Uterus (tissue), 4 donors: ENCODE data around the gene DUSP10. TPM values are rescaled to one million over a fixed set of nuclear protein-coding genes. Genes with fewer than 3 reads are reported as not detected.

Source experiments
- DNase-seq, 2 donors: peaks; one replicate each; pipeline ENCODE4 v3.0.0-alpha.2; 2019 to 2020
- H3K27ac ChIP-seq, 2 donors: fragments of 200-600 bp; sonication (generic); 1 replicate in 1 of 2; 2 replicates in 1 of 2; pipeline ENCODE4 v1.5.1; 2016 to 2018
- H3K27me3 ChIP-seq, 2 donors: fragments of 200-600 bp; sonication (generic); one replicate each; pipeline ENCODE4 v1.5.1; 2018 to 2019; ENCODE audit warnings: control low read depth in 1 of 2
- H3K36me3 ChIP-seq, 2 donors: fragments of 200-600 bp; sonication (generic); one replicate each; pipeline ENCODE4 v1.5.1; 2019; ENCODE audit warnings: control low read depth in 1 of 2
- H3K4me1 ChIP-seq, 2 donors: fragments of 200-600 bp; sonication (generic); one replicate each; pipeline ENCODE4 v1.5.1; 2018 to 2019; ENCODE audit warnings: control low read depth in 1 of 2
- H3K4me3 ChIP-seq, 2 donors: fragments of 200-600 bp; sonication (generic); 1 replicate in 1 of 2; 2 replicates in 1 of 2; pipeline ENCODE4 v1.5.1; 2018 to 2019; ENCODE audit warnings: mild to moderate bottlenecking in 1 of 2
- H3K9me3 ChIP-seq, 2 donors: fragments of 200-600 bp; sonication (generic); one replicate each; pipeline ENCODE4 v1.5.1; 2019; ENCODE audit warnings: control low read depth in 1 of 2
- POLR2A ChIP-seq, 2 donors: fragments of 450-650 bp; IDR thresholded peaks; one replicate each; pipeline ENCODE4 v1.6.1; 2016; ENCODE audit warnings: antibody characterized with exemption in 2 of 2, mild to moderate bottlenecking in 1 of 2, moderate library complexity in 1 of 2
- intact Hi-C: fragments of 100-400 bp; cut with DNase I; formaldehyde crosslinking; loops from one replicate; pipeline ENCODE4 v1.15.1; 2023; ENCODE audit warnings: low total_unique reads
- total RNA-seq, 4 donors: library from RNA; depleted of rRNA in 3 of 4; stranded (reverse); fragments of >200 nt in 3 of 4; gene quantifications; one replicate each; pipeline versions ENCODE4 v1.1.0 to v1.2.4, GENCODE V29; 2014 to 2023
- TF ChIP-seq, protein P1 (sequence below), 4 experiments: fragments of 200-600 bp in 2 of 4; fragments of 450-650 bp in 2 of 4; sonication (generic) in 2 of 4; IDR thresholded peaks; one replicate each; pipeline ENCODE4 v1.5.1; 2016 to 2019; ENCODE audit warnings: antibody characterized with exemption in 4 of 4, mild to moderate bottlenecking in 2 of 4, moderate library complexity in 1 of 4
- donor health status: DM: yes; HTN: yes; CAD: no.

Gene DUSP10
- total RNA-seq, 4 donors from 2014 or later, result 0.26 to 10.9 (median 5.5) TPM

DNA sequence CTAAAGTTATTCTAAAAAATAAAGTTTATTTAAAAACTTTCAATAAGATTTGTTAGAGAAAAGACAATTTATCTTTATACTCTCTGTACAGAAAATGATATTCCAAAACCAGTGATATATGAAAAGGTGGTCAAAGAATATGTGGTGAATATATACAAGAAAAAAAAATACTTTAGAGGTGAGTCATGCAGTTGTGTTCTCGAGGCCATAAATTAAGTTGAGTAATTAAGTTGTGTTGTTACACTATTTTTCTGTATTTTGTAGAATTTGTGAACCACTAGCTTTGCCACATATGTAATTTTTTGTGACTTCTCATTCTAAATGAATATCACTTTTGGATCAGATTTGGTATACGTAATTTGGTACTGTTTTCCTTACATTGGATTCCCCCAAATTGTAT is 23.6 kb upstream of the DUSP10 start:
- no peak overlapping the region for H3K27ac ChIP-seq
- TF ChIP-seq, protein P1, sequence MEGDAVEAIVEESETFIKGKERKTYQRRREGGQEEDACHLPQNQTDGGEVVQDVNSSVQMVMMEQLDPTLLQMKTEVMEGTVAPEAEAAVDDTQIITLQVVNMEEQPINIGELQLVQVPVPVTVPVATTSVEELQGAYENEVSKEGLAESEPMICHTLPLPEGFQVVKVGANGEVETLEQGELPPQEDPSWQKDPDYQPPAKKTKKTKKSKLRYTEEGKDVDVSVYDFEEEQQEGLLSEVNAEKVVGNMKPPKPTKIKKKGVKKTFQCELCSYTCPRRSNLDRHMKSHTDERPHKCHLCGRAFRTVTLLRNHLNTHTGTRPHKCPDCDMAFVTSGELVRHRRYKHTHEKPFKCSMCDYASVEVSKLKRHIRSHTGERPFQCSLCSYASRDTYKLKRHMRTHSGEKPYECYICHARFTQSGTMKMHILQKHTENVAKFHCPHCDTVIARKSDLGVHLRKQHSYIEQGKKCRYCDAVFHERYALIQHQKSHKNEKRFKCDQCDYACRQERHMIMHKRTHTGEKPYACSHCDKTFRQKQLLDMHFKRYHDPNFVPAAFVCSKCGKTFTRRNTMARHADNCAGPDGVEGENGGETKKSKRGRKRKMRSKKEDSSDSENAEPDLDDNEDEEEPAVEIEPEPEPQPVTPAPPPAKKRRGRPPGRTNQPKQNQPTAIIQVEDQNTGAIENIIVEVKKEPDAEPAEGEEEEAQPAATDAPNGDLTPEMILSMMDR (IDR thresholded peaks at IDR 0.05), result no peak
- TF ChIP-seq POLR2A (IDR thresholded peaks at IDR 0.05), result no peak
- no peaks in the 10 kb centered on the region for H3K36me3 ChIP-seq
- DNase-seq, result no peak
- intact Hi-C loops, result no loop called here
- no peaks in the 10 kb centered on the region for H3K9me3 ChIP-seq
- no peaks in the 10 kb centered on the region for H3K4me1 ChIP-seq
- no peaks in the 10 kb centered on the region for H3K27me3 ChIP-seq
- no peak overlapping the region for H3K4me3 ChIP-seq

DNA sequence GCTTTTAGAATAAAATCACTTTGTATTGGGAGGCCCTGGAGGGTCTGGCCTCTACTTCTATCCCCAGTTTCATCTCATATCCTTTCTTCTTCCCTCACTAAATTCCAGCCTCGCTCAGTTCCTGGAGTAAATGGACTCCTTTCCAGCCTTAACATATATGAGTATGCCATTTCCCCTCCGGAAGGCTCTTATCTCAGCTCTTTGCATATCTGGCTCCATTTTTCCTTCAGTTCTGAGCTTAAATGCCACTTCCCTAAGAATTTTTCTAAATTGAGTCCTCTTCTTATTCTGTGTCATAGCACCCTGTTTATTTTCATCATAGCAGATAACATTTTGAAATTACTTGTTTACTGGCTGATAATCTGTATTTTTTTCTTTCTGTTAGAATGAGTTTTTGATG is 20.2 kb upstream of the DUSP10 start:
- Histone ChIP-seq H3K27me3 (no peaks in the 10 kb centered on the region), H3K9me3 (no peaks in the 10 kb centered on the region), H3K4me1 (no peaks in the 10 kb centered on the region), H3K27ac (no peak overlapping the region), H3K36me3 (no peaks in the 10 kb centered on the region), H3K4me3 (no peak overlapping the region)
- TF ChIP-seq, protein P1 (IDR thresholded peaks at IDR 0.05), result no peak
- no peak for TF ChIP-seq POLR2A (IDR thresholded peaks at IDR 0.05)
- intact Hi-C loops, result no loop called here
- DNase-seq, result no peak

DNA sequence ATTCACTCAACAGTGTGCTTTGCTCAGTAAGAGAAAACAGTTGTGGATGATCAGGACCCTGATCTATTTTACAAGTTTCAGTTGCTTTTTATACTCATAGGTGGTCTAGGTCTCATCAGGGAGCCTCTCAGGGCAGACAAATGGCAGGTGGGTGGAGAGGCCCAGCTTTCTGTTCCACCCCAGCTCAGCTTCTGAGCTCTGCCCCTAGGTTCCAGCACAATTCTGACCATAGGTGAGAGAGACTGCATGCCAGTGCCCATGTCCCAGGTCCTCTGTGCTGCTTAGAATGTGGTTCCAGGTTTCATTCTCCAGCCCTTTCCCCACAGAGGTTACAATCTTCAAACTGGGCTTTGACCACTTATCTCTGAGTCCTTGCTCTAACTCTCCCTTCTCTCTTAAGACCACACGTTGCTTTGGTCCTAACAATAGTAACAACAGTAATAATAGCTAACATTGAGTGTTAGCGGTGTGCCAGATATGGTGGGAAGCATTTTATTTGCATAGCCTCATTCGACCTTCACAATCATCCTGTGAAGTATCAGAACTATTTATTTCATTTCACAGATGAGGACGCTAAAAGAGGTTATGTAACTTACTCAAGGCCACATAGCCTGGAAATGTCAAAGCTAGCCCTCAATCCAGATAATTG is 19.6 kb upstream of the DUSP10 start:
- intact Hi-C loops, result no loop called here

DNA sequence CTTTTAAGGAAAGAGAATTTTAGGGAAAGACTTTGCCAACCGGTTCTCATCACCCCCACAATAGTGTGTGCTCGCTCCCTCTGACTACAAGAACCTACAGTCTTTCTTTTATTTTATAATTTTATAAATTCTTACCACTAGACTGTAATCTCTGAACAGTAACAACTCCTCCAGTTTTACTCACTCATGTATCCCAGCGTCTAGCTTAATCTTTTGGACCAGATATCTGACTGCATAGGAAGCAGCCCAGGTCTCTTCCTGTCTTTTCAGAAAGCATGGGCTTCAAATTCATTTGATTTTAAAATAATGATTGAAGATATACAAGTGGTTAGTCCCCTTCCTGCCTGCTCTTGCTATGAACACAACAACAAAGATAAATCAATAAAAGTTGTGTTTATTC is 19.0 kb upstream of the DUSP10 start:
- Histone ChIP-seq H3K36me3 (no peaks in the 10 kb centered on the region), H3K27me3 (no peaks in the 10 kb centered on the region), H3K4me3 (no peak overlapping the region), H3K9me3 (no peaks in the 10 kb centered on the region), H3K4me1 (no peaks in the 10 kb centered on the region), H3K27ac (no peak overlapping the region)
- intact Hi-C loops, result no loop called here
- TF ChIP-seq, protein P1 (IDR thresholded peaks at IDR 0.05), result no peak
- no peak for TF ChIP-seq POLR2A (IDR thresholded peaks at IDR 0.05)
- no peak for DNase-seq

More for the DNA sequence above, 19.6 kb upstream of the DUSP10 start:
- TF ChIP-seq, protein P1 (IDR thresholded peaks at IDR 0.05), result no peak
- TF ChIP-seq POLR2A (IDR thresholded peaks at IDR 0.05), result no peak
- H3K27me3 ChIP-seq, result no peaks in the 10 kb centered on the region
- no peak overlapping the region for H3K27ac ChIP-seq
- H3K4me3 ChIP-seq, result no peak overlapping the region
- no peaks in the 10 kb centered on the region for H3K9me3 ChIP-seq
- H3K4me1 ChIP-seq, result no peaks in the 10 kb centered on the region
- H3K36me3 ChIP-seq, result no peaks in the 10 kb centered on the region
- no peak for DNase-seq

DNA sequence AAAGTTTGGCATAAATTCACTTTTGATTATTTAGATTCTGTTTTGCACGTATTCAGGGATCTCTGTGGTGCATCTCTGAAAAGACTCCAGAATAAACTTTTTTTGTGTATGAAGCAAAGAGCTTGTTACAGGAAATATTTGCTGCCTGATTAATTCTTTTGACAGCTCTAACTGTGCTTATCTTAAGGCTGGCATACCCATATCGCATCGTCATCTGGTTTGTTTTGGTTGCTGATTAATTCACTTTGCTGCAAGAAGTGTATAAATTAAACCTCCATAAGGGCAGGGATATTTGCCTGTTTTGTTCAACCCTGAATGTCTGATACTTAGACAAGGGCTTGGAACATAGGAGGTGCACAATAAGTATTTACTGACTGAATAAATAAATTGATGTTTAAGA is 17.5 kb upstream of the DUSP10 start:
- no peak for DNase-seq
- Histone ChIP-seq H3K36me3 (no peaks in the 10 kb centered on the region), H3K4me3 (no peak overlapping the region), H3K9me3 (no peaks in the 10 kb centered on the region), H3K27me3 (no peaks in the 10 kb centered on the region), H3K27ac (no peak overlapping the region), H3K4me1 (no peaks in the 10 kb centered on the region)
- intact Hi-C loops, result no loop called here
- no peak for TF ChIP-seq POLR2A (IDR thresholded peaks at IDR 0.05)
- TF ChIP-seq, protein P1 (IDR thresholded peaks at IDR 0.05), result no peak
